Measurements from ENCODE around the gene ARID1B.

The ARID1B gene

GRCh38 chr6:157099912-157100593, 322.9 kb downstream of the ARID1B start:
- peak; percentile 42 for DNase-seq (ENCODE audit: low spot score)

GRCh38 chr6:157101166-157101565, 324.0 kb downstream of the ARID1B start:
- no peak for DNase-seq (ENCODE audit: low spot score)

DNA sequence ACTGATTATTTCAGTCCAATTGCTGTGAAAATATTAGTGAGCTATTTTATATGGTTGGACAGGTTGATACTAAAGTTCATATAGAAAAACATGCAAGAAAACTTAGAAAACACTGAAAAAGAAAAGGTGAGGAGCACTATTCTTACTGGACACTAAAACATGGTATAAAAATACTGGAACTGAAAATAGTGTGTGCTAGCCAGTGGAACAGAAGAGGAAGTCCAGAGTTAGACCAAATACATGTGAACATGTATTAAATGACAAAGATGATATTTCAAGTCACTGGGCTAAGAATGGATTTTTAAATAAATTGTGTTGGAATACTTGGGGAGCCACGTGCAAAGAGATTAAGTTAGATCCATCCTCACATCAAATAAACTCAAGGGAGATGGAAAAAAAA, 327.6 kb downstream of the ARID1B start:
- DNase-seq (ENCODE audit: low spot score): no peak

DNA sequence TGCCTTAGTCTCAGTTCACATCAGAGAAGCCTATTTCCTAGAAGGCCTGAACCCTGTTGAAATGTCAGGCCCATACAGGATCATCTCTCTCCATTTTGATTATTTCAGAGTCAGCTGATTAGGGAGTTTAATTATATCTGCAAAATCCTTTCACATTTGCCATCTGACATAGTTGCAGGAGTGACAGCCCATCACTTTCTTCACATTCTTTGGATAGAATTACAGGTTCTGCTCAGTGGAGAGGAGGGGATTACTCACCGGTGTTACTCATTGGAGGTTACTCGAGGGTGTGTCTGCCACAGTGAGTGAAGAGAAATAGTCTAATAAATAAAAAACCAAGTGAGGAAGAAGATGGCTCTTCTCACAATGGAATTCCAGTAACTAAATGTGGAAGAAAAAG, 329.3 kb downstream of the ARID1B start:
- DNase-seq (ENCODE audit: low spot score): no peak

- no peak for DNase-seq (ENCODE audit: low spot score)
Observed at GRCh38 chr6:157107571-157107914, 330.4 kb downstream of the ARID1B start.

GRCh38 chr6:157107915-157108651, 330.9 kb downstream of the ARID1B start:
- peak; percentile 82 for DNase-seq (ENCODE audit: low spot score)

- peak; percentile 28 for DNase-seq (ENCODE audit: low spot score)
Observed at GRCh38 chr6:157108923-157109322, 331.7 kb downstream of the ARID1B start.

- no peak for DNase-seq (ENCODE audit: low spot score)
Observed at GRCh38 chr6:157110607-157111006, 333.4 kb downstream of the ARID1B start.

- DNase-seq (ENCODE audit: low spot score): no peak
Observed at GRCh38 chr6:157113389-157113788, 336.2 kb downstream of the ARID1B start.

DNA sequence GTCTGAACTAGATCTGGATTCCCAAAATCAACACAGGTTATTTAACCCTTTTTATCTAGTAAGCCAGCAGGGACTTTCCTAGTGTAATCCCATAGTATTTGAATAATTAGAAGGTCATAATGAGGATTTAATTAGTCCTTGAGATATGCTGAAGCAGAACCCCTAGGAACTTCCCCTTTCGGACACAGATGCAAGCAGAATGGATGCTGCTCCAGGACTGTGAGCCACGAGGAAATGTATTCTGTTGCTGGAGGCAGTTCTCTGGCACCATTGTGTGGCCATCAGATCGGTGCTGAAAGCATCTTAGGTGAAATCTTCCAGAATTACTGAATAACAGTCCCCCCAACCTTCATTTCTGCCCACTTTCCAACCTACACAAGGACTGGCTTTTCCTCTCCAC, 339.2 kb downstream of the ARID1B start:
- no peak for DNase-seq (ENCODE audit: low spot score)

- DNase-seq (ENCODE audit: low spot score): no peak
Observed at GRCh38 chr6:157117431-157118095, 340.4 kb downstream of the ARID1B start.

DNA sequence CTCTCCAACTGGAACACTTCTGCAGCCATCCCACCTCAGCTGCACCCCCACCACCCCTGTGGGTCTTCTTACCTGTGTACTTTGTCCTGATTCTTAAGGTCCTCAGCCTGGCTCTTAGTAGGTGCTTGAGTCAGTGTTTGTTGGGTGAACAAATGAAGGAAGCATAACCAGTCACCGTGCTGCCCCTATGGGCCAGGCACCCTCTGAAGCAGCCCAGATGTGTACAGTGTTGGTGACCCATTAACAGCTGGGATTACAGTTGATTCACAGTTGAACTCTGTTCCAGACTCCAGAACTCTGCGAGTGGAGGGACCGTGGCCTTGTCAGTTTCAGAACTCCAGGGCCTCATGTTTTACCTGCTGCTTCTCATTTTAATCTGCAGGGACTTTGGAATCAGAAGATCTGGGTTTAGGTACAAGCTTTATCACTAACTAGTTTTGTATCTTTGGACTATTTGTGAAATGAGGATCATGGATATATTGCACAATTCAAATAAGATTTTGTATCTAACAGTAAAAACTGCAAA, 342.4 kb downstream of the ARID1B start:
- no peak for DNase-seq (ENCODE audit: low spot score)

- no peak for DNase-seq (ENCODE audit: low spot score)
Observed at GRCh38 chr6:157120534-157121232, 343.5 kb downstream of the ARID1B start.

- DNase-seq (ENCODE audit: low spot score): no peak
Observed at GRCh38 chr6:157121897-157122296, 344.7 kb downstream of the ARID1B start.

DNA sequence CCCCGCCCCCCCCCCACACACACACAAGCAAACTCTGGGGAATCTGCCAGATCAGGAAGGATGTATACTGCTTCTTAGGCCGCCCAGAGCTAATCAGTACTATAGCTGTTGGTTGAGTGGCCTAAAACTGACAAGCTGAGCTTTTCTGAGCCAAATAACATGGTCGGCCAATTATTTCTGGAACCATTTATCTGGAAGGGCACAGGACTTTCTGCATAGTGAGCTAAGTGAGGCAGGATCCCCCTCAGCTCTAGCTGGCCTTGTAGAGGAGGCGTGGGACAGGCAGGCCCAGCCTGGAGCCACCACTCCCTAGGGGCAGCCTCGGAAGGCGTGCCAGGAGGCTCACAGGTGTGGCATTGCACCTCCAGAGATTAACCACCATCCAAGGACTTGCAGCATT, 346.1 kb downstream of the ARID1B start:
- DNase-seq (ENCODE audit: low spot score): no peak

- DNase-seq (ENCODE audit: low spot score): no peak
Observed at GRCh38 chr6:157124485-157125254, 347.5 kb downstream of the ARID1B start.

GRCh38 chr6:157125531-157125930, 348.4 kb downstream of the ARID1B start:
- no peak for DNase-seq (ENCODE audit: low spot score)

DNA sequence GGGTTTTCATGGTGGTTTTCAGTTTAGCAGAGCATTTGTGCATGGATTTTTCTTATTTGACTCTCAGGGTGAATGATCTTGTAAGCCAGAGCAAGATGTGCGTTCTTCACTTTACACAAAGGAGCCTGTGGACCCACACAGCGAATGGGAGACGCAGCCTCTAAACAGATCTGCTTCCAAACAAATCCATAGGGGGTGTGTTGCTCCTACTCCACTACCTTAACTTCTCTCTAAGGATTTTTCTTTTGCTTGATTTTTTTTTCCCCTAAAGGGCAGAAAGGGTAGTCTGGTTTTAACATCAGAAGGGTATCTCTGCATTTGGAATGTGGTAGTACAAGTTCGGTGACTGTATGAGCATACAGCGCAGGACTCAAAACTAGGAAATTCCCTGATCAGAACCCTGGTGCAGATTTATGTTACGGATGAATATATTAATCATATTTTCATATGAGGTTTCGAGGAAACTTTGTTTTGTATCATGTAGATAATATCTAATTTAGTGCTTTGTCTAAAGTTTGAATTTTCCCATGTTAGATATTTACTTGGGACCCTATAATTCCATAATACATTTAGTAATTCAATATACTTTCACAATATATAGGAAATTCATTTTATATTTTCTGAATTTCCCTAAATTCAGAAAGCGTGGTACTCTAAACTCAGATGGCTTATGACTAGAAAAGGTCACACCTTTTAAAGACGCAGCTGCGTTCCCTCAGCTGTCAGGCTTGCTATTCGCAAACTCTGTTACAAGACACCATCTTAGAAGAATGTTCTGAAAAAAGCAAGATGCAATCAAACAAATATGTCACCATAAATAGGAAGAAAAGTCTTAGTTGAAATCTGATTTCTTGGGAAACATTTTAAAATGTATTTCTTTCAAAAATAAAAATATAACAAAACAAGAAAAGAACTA, 349.3 kb downstream of the ARID1B start:
- DNase-seq (ENCODE audit: low spot score): no peak

DNA sequence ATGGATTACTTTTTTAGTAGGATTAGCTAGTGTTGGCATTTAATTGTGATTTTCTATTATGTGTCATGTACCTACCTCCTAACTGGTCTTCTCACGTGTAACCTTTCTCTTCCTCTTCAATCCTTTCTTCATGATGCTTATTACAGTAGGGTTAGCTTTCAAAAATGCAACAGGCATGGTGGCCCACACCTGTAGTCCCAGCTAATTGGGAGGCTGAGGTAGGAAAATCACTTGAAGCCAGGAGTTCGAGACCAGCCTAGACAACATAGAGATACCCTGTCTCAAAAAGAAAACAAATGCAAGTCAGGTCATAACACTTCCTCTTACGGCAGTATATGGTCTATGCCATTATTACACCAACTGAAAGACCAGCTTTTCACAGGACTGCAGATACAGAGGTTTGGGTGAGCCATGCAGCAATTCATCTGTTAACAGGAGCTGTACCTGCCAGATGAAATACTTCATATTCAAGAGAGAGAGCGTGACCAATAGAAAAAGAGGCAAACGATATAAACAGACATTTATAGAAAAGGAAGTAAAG, 351.1 kb downstream of the ARID1B start:
- no peak for DNase-seq (ENCODE audit: low spot score)

DNA sequence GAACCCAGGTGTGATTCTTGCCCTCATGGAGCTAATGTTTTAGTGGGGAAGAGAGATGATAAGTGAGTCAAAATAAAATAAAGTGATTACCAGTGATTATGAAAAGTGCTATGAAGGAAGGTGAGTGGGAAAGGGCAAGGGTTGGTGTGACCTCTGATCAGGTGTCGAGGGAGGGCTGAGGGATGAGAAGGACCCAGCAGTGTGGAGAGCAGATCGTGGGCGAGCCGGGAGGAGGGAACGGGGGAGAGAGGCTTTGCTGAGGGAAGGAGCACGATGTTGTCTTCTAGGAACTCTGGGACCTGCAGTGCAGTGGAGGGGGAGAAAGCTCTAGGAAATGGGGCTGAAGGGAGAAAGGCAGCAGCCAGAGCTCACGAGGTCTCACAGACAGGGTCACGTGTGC, 354.1 kb downstream of the ARID1B start:
- DNase-seq (ENCODE audit: low spot score): no peak

Measured in COLO829 (cell line).